Measurements from ENCODE around the gene MYLK2.

DNA sequence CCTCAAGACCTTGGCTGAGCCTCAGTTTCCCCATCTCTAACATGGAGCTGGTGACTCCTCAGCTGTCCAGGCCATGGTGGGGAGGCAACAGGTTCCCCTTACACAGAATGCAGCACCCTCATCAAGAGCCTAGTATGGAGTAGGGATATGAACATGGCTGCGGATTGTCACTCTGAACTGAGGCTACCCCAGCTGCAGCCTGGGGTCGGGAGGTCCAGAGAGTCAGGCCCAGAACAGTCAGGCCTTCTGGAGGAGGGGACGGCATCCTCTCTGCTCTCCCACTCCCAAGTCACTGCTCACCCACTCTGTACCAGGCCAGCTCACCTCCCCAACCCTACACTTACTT lies 27.6 kb downstream of the MYLK2 start:
- TF ChIP-seq CTCF (IDR thresholded peaks at IDR 0.05): no peak
- no peak for TF ChIP-seq POLR2AphosphoS5 (IDR thresholded peaks at IDR 0.05)
- TF ChIP-seq POLR2A (IDR thresholded peaks at IDR 0.05): no peak

Measured in sigmoid colon (tissue), 4 donors.